DOHH2 (cell line): ENCODE results near the gene CCDC158.
"Not testable (repeated sequence)": the region's sequence is repeated elsewhere in the genome, so short reads cannot be mapped to it uniquely, and the experiment has no call there.

Source experiments
- H3F3A ChIP-seq: fragments of 200-600 bp; sonication (generic), shearing (Covaris generic); 2 replicates; pipeline ENCODE4 v1.6.0; 2016; ENCODE audit warnings: antibody characterized with exemption, mild to moderate bottlenecking; ENCODE audit not compliant: control insufficient read depth, insufficient read depth
- H3K27ac ChIP-seq: fragments of 200-600 bp; sonication (generic); 2 replicates; pipeline ENCODE4 v1.5.1; 2014; ENCODE audit warnings: low read depth, mild to moderate bottlenecking, low read length, moderate library complexity
- H3K27me3 ChIP-seq: fragments of 200-600 bp; sonication (generic); 2 replicates; pipeline ENCODE4 v1.6.1; 2014; ENCODE audit warnings: mild to moderate bottlenecking, low read length, mixed read lengths; ENCODE audit not compliant: control insufficient read depth
- H3K36me3 ChIP-seq: fragments of 200-600 bp; sonication (generic); 2 replicates; pipeline ENCODE4 v1.6.1; 2014; ENCODE audit warnings: mild to moderate bottlenecking, low read length, moderate library complexity, mixed read lengths; ENCODE audit not compliant: control insufficient read depth
- H3K4me1 ChIP-seq: fragments of 200-600 bp; sonication (generic); 2 replicates; pipeline ENCODE4 v1.6.1; 2014; ENCODE audit warnings: mild to moderate bottlenecking, low read length, mixed read lengths; ENCODE audit not compliant: control insufficient read depth
- H3K4me2 ChIP-seq: fragments of 200-600 bp; sonication (generic); 2 replicates; pipeline ENCODE4 v1.6.0; 2014; ENCODE audit warnings: mild to moderate bottlenecking, low read length, moderate library complexity
- H3K4me3 ChIP-seq: fragments of 200-600 bp; sonication (generic); 2 replicates; pipeline ENCODE4 v1.5.1; 2014; ENCODE audit warnings: mild to moderate bottlenecking, low read length, mixed read lengths
- H3K79me2 ChIP-seq: fragments of 200-600 bp; sonication (generic); 2 replicates; pipeline ENCODE4 v1.6.1; 2014; ENCODE audit warnings: mild to moderate bottlenecking, low read length, mixed read lengths; ENCODE audit not compliant: control insufficient read depth
- H3K9me2 ChIP-seq: fragments of 200-600 bp; sonication (generic); replicated peaks from 2 replicates; pipeline ENCODE4 v1.6.1; 2014; ENCODE audit warnings: mild to moderate bottlenecking, low read length, mixed read lengths; ENCODE audit not compliant: control insufficient read depth
- H3K9me3 ChIP-seq: fragments of 200-600 bp; sonication (generic); 2 replicates; pipeline ENCODE4 v1.6.1; 2014; ENCODE audit warnings: antibody characterized with exemption, low read length, mixed read lengths; ENCODE audit not compliant: control insufficient read depth, insufficient read depth
- H4K20me1 ChIP-seq: fragments of 200-600 bp; sonication (generic); 2 replicates; pipeline ENCODE4 v1.6.0; 2014; ENCODE audit warnings: low read depth, mild to moderate bottlenecking, antibody characterized with exemption, low read length, moderate library complexity; ENCODE audit not compliant: control insufficient read depth, insufficient read depth
- EZH2phosphoT487 ChIP-seq: fragments of 200-600 bp; sonication (generic); IDR thresholded peaks from 2 replicates; pipeline ENCODE4 v1.6.1; 2017; ENCODE audit warnings: borderline replicate concordance, mild to moderate bottlenecking, antibody characterized with exemption, low read length, moderate library complexity, mixed read lengths
- TF ChIP-seq, protein P1 (sequence below): fragments of 200-600 bp; sonication (generic); IDR thresholded peaks from one replicate; pipeline ENCODE4 v1.5.1; 2014; ENCODE audit warnings: antibody characterized with exemption, mild to moderate bottlenecking, low read depth, low read length; ENCODE audit not compliant: poor library complexity, severe bottlenecking

The CCDC158 gene

DNA sequence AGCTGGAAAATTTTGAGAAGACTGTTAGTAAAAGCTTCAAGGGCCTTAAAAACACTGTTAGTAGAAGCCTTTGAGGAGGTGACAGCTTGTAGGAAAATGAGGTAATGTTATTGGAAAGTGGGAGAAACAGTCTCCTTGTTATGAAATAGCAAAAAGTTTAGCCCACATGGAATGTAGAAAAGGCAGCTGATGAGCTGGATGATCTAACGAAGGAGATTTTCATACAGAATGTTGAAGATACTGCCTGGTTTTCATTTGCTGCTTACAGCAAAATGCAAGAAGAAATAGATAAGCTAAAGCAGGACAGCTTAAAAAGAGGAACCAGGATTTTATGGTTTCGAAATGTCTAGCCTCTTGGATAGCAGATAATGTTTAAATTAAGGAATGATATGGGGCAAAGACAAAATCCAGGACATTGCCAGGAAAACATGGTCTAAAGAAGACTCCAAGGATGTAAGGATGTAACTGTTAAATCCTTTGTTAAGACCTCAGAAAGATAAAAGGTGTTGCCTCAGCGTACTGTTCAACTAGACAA lies 124.6 kb downstream of the CCDC158 start:
- Histone ChIP-seq H3K9me3 (no peaks in the 10 kb centered on the region; the same call in 1 of the 2 replicates), H4K20me1 (no peaks in the 10 kb centered on the region), H3K4me2 (no peak overlapping the region), H3K4me3 (no peak overlapping the region), H3K36me3 (no peaks in the 10 kb centered on the region), H3F3A (no peaks in the 10 kb centered on the region), H3K79me2 (no peaks in the 10 kb centered on the region), H3K9me2 (no peaks in the 10 kb centered on the region), H3K27me3 (no peaks in the 10 kb centered on the region), H3K4me1 (no peaks in the 10 kb centered on the region), H3K27ac (no peak overlapping the region)
- TF ChIP-seq, protein P1, sequence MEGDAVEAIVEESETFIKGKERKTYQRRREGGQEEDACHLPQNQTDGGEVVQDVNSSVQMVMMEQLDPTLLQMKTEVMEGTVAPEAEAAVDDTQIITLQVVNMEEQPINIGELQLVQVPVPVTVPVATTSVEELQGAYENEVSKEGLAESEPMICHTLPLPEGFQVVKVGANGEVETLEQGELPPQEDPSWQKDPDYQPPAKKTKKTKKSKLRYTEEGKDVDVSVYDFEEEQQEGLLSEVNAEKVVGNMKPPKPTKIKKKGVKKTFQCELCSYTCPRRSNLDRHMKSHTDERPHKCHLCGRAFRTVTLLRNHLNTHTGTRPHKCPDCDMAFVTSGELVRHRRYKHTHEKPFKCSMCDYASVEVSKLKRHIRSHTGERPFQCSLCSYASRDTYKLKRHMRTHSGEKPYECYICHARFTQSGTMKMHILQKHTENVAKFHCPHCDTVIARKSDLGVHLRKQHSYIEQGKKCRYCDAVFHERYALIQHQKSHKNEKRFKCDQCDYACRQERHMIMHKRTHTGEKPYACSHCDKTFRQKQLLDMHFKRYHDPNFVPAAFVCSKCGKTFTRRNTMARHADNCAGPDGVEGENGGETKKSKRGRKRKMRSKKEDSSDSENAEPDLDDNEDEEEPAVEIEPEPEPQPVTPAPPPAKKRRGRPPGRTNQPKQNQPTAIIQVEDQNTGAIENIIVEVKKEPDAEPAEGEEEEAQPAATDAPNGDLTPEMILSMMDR, result no peak
- TF ChIP-seq EZH2phosphoT487, result no peak

DNA sequence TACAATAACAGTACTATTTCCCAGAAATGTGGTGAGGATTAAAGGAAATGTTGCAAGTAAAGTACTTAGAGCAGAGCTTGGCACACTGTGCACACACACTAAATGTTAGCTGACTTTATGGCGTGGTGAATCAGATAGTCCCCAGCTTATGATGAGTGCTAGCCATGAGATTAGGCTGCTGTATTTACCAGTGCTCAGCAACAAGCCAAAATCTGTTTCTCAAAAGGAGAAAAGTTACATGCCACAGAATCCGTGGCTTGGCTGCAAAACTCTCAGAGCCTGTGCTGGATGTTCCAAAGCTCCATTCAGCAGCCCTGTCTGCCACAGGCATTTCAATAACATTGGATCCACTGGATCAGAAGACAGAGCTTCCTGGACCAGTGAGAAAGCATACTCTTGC lies 127.2 kb downstream of the CCDC158 start:
- no peak overlapping the region for H3K4me3 ChIP-seq
- H3K27ac ChIP-seq, result no peak overlapping the region
- no peaks in the 10 kb centered on the region for H3K9me2 ChIP-seq
- no peaks in the 10 kb centered on the region for H3K4me1 ChIP-seq
- H3F3A ChIP-seq, result no peaks in the 10 kb centered on the region
- no peak for TF ChIP-seq EZH2phosphoT487
- TF ChIP-seq, protein P1, result no peak
- no peaks in the 10 kb centered on the region for H3K27me3 ChIP-seq
- H3K79me2 ChIP-seq, result no peaks in the 10 kb centered on the region
- no peaks in the 10 kb centered on the region; the same call in 1 of the 2 replicates for H3K9me3 ChIP-seq
- no peaks in the 10 kb centered on the region for H3K36me3 ChIP-seq
- no peaks in the 10 kb centered on the region for H4K20me1 ChIP-seq
- no peak overlapping the region for H3K4me2 ChIP-seq

DNA sequence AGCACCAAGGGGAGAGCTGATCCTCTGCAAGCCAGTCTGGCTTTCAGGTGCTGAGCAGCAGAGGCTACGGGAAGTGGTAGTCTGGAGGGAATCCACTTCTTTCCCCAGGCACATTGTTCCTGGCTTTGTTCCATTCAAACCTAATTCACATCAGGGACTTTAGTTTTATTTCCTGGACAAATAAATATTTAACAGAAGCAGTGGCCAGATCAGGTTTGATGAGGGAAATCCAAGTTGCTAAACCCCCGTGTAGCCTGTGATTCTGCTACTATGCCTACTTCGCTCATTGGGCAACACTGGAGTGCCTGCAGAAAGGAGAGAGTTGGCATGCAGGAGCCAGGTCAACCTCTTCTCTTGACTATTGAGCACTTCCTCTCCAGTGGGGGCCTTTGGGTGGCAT lies 128.2 kb downstream of the CCDC158 start:
- Histone ChIP-seq H3K79me2 (no peaks in the 10 kb centered on the region), H3K27ac (no peak overlapping the region), H3K27me3 (no peaks in the 10 kb centered on the region), H3F3A (no peaks in the 10 kb centered on the region), H3K9me3 (no peaks in the 10 kb centered on the region; the same call in 1 of the 2 replicates), H3K36me3 (no peaks in the 10 kb centered on the region), H3K4me1 (no peaks in the 10 kb centered on the region), H3K9me2 (no peaks in the 10 kb centered on the region), H4K20me1 (no peaks in the 10 kb centered on the region), H3K4me3 (no peak overlapping the region), H3K4me2 (no peak overlapping the region)
- TF ChIP-seq, protein P1, result no peak
- no peak for TF ChIP-seq EZH2phosphoT487

DNA sequence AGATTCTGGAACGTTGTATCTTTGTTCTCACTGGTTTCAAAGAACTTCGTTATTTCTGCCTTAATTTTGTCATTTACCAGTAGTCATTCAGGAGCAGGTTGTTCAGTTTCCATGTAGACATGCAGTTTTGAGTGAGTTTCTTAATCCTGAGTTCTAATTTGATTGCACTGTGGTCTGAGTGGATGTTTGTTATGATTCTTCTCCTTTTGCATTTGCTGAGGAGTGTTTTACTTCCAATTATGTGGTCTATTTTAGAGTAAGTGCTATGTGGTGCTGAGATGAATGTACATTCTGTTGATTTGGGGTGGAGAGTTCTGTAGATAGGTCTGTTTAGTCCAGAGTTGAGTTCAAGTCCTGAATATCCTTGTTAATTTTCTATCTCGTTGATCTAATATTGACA lies 133.1 kb downstream of the CCDC158 start:
- not testable (repeated sequence) for H3K9me2 ChIP-seq, H3K4me1 ChIP-seq, H3F3A ChIP-seq, H3K27ac ChIP-seq, H3K36me3 ChIP-seq, H3K9me3 ChIP-seq, H3K4me3 ChIP-seq, H4K20me1 ChIP-seq, H3K4me2 ChIP-seq, H3K79me2 ChIP-seq, H3K27me3 ChIP-seq
